Umbilical cord (tissue), 2 donors: ENCODE results near the gene STX4. TPM values are rescaled to one million over a fixed set of nuclear protein-coding genes. Genes with fewer than 3 reads are reported as not detected.

Source experiments
- DNase-seq: peaks from one replicate; pipeline ENCODE4 v3.0.0-alpha.2; 2015; ENCODE audit warnings: low spot score
- total RNA-seq: library from RNA; depleted of rRNA; stranded (reverse); fragments of >200 nt; gene quantifications from one replicate; pipeline ENCODE4 v1.2.3, GENCODE V29; 2014; ENCODE audit warnings: low replicate concordance; ENCODE audit not compliant: insufficient read depth

The STX4 gene
- total RNA-seq, 1 donor from 2014 or later: 7.9 TPM

DNA sequence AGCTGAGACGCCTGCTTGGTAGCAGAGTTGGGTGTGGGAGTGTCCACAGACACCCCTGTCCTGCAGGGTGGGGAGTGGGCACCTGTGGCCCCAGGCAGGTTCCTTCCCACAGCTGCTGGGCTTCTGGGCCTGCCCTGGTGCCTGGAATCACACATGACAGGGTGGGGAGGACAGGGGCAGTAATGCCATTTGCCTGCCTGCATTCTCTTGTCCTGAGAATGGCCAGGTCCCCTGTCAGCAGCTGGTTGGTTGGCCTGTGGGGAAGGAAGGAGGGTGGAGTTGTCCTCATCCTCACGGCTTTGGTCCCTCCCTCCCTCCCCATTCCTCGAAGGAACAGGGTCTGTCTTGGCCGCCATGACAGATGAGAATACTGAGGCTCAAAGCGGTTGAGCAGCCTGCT is 50.2 kb downstream of the STX4 start:
- no peak for DNase-seq

DNA sequence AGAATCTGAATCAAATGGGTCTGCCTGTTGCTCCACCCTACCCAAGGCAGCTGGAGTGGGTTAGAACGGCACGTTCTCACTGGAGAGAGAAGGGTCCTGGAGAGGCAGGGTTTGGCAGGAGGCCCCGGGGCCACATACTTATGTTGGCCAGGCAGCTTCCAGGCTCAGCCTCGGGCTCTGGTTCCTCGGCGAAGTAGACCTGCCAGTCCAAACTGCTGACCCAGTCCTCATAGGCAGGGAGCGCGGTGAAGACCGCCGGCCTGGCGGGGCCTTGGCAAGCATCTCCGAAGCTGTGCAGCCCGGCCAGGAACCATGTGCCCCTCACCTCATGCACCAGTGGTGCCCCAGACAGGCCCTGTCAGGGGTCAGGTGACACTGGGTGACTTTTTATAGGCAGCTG is 50.6 kb downstream of the STX4 start:
- no peak for DNase-seq

DNA sequence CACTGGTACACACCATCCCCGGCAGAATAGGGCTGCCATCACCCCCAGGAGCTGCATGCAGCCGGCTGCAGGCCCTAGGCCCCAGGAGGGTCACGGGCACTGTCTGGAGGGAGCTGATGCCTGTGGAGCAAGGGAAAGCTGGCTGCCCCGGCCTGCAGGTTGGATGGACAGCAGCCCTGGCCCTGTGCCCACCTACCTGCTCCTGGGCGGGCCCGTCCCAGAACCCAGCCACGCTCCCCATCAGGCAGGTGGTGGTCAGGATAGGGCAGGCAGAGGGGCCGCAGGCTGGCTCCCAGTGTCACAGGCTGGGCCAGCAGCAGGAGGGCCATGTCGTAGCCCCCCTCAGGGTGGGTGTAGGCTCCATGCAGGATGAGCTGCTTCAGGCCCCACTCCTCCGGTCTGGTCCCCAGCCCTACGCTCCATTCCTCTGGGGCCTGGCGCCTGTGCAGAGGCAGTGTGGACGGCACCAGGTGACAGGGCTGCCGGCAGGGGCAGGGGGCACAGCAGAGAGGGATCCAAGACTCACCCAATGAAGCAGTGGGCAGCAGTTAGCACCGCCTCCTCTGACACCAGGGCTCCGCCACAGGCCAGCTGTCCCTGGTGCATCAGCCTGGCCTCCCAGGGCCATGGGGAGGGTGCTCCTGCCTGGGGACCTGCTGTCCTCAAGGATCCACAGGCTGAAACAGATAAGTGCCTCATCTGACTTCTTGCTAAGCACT is 51.4 kb downstream of the STX4 start:
- DNase-seq: no peak

DNA sequence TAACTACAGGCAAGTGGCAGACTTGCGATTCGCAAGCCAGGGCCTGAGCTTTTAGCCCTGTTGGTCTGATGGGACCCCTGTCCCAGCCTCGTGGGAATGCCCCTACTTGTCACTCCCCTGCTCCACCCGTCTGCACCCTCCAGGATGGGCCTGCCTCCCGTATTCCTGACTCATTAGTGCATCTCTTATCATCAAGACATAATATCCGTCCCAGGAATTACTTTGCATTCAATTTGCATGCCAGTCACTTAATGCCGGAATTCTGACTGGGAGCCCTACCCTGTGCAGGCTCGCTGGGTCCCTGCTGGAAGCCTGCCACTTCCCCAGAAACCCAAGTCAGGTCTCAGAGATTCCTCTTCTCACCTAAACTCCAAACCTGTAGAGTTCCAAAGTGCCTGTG is 52.1 kb downstream of the STX4 start:
- DNase-seq: no peak

DNA sequence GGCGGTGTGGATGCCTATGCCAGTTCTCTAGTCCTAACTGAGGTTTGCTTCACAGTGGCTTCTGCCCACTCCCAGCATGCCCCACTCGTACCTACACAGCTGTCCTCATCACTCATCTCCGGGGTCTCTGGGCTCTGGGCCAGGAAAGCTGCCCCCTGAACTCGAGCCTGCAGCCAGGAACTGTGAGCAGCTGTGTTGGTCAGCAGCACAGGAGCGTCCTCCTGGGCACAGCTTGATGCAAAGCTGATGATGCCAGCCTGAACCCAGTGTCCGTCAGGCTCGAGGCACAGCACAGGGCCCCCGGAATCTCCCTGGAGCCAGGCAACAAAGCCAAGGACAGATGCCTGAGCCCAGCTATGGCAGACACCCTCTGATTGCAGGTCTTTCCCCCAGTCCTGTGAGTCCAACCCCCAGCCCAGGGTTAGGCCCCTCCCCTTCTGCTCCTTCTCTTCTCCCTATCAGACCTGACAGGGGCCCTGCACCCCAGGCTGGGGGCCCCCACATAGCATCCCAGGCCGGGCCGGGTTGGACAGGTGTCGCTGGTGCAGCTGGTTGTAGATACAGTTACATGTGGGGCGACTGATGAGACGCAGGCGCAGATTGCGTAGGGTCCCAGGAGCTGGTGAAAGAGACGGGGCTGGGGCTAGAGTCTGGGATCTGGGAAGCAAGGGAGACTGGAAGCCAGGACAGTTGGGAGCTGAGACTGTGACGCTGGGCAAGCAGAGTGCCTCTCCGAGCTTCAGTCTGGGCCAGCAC is 52.7 kb downstream of the STX4 start:
- no peak for DNase-seq

DNA sequence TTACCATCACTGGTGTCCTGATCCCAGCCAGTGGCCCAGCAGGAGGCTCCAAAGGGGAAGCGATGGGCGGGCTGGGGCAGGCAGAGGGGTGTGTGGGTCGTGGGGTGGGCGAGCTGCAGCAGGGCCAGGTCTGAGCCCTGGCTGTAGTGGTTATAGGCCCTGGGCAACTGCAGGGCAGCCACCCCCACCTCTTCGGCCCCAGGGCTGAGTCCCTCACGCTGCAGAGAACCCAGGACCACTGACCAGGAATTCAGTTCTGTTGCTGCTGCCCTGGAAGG is 53.2 kb downstream of the STX4 start:
- no peak for DNase-seq

DNA sequence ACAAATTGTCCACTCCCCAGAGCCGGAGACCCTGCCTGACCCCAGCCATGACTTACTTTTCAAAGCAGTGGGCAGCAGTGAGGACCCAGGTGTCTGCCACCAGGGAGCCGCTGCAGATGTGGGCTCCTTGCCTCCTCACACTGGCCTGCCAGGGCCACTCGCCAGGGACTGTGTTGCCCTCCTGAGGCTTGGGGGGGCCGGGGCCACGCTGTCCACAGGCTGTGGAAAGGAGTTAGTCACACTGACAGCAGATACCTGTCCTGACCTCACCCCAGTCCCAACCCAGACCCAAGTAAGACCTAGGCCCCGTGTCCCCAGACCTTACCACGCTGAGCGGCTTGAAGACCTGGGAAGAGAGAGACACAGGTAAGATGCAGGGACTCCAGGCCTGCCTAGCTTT is 54.1 kb downstream of the STX4 start:
- no peak for DNase-seq

DNA sequence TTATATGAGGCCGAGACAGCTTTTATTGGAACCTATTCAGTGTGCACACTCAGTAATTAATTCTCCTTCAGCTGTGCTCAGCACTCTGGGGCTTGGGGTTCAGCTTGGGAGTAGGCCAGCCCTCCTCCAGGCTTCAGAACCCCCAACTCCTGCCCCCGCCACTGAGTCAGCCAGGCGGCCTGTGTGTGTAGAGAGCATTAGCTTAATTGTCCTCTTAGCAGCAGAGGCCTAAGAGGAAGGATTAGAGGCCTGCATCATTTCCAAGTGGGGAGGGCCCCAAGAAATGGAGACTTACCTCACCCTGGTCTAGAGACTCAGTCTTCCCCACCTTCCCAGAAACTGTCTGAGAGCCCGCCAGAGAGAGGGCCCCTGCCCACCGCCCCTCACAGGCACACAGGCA is 54.6 kb downstream of the STX4 start:
- no peak for DNase-seq

DNA sequence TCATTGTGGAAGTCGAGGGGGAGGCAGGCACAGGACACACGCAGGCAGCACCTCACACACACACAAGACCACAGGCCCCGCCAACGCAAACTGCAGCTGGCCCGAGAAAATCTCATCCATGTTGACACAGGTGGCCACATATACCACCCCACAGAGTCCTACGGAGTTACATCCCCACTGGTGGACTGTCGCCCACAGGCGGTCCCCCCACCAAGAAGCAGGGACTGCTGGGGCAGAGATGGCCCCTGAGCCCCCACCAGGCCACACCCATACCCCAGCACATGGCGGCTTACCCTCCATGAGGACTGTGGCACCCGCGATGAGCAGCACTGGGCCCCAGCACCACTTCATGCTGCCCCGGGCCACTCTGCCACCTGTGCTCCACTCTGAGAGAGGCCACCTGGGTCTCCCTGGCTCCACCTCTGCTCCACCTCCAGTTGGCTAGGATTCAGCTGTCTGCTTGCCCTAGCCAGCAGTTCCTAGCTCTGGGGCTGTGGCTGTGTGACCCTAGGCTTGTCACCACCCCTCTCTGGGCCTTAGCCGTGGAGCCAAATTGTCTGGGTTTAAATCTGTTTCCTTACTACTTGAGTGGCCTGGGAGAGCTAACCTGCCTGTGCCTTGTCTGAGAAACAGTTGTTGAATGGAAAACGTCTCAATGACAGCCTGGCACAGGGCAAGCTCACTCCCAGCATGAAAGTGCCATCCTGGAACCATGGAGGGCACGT is 55.3 kb downstream of the STX4 start, which contains the start of gene PRSS53:
Gene PRSS53, minus strand, starts transcription at position 485 of the 725 bp plus-strand sequence. Its CDS starts 134 bp downstream, at position 351.
- DNase-seq: no peak

DNA sequence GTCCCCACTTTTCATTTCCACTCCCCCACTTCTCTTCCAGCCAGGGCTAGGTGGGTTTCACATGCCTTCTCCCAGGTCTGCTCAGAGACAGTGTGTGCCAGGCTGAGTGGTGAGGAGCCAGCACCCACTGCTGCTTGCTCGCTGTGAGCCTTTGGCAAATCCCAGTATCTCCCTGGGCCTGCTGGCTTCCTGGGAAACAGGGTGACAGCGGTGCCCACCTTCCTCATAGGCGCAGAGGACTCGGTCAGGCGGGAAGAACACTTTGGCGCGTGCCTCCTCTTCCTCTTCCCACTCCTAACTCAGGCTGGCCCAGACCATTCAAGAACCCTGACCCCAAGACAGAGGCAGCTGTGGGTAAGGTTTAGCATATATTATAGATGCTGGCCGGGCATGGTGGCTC is 55.8 kb downstream of the STX4 start:
- DNase-seq: no peak

Other genes with a start within 250 kb of the STX4 start
- gene ZNF629, start 246.4 kb upstream of the STX4 start, total RNA-seq: 5.1 TPM
- gene BCL7C, start 139.5 kb upstream of the STX4 start, total RNA-seq: 27.0 TPM
- 2.6 TPM for gene CTF1, start 136.9 kb upstream of the STX4 start, total RNA-seq
- gene FBXL19, start 110.0 kb upstream of the STX4 start, total RNA-seq: 10.6 TPM
- 26.5 TPM for gene ORAI3, start 84.5 kb upstream of the STX4 start, total RNA-seq
- gene SETD1A, start 75.8 kb upstream of the STX4 start, total RNA-seq: 1.2 TPM
- 26.0 TPM for gene HSD3B7, start 48.4 kb upstream of the STX4 start, total RNA-seq
- 1.2 TPM for gene STX1B, start 22.9 kb upstream of the STX4 start, total RNA-seq
- gene ZNF668, start 40.7 kb downstream of the STX4 start, total RNA-seq: 10.6 TPM
- 5.5 TPM for gene ZNF646, start 40.9 kb downstream of the STX4 start, total RNA-seq
- 10.4 TPM for gene PRSS53, start 55.4 kb downstream of the STX4 start, total RNA-seq
- 112 TPM for gene VKORC1, start 61.2 kb downstream of the STX4 start, total RNA-seq
- gene BCKDK, start 74.8 kb downstream of the STX4 start, total RNA-seq: 8.9 TPM
- 32.5 TPM for gene KAT8, start 84.1 kb downstream of the STX4 start, total RNA-seq
- 3.6 TPM for gene PRSS8, start 102.2 kb downstream of the STX4 start, total RNA-seq
- 0.48 TPM for gene PRSS36, start 116.5 kb downstream of the STX4 start, total RNA-seq
- gene FUS, start 146.6 kb downstream of the STX4 start, total RNA-seq: 104 TPM
- gene PYCARD, start 169.2 kb downstream of the STX4 start, total RNA-seq: 16.1 TPM
- 0.72 TPM for gene TRIM72, start 180.6 kb downstream of the STX4 start, total RNA-seq
- not detected for gene PYDC1, start 183.6 kb downstream of the STX4 start, total RNA-seq
- gene ITGAM, start 226.4 kb downstream of the STX4 start, total RNA-seq: 14.9 TPM